ENCODE data around the gene AMBRA1. TPM values are rescaled to one million over a fixed set of nuclear protein-coding genes. Genes with fewer than 3 reads are reported as not detected.
A peak's percentile ranks its signal among the peaks of the same experiment; 100 is the strongest.

The AMBRA1 gene
- total RNA-seq, 1 experiment from 2014 or later = 15.8 TPM

DNA sequence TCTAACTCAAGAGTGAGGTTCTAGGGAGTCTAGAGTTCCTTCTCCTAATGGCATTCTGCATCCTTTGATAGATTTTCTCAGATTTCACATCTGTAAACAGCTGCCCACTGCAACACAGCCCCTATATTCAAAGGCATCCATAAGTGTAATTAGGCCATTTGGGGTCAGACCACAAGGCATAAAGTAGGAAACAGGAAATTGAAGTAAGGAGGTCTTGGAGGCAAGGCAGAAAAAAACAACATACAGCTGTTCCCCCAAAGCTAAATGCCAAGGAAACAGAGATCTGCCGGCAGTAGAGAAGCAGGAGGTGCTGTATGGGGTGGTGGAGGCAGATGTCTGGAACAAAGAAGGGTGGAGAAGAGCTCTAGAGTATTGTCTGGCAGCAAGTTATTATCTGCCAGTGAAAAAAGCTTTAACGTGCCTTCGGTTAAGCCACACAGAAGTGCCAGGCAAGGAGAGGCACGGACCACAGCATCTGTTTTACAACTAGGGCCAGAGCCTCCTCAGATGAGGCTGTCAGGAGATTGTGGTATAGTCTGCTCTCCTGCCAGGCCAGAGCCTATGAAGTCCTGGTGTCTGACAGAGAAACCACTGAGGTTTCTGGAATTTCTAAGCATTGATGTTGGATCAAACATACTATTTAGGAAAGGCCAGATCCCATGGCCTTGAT lies 102.0 kb downstream of the AMBRA1 start:
- no peaks in the 10 kb centered on the region for H3K9me2 ChIP-seq (replicated peaks; ENCODE audit: low read length)
- H3F3A ChIP-seq (ENCODE audit: low read length, unreplicated experiment) = no peaks in the 10 kb centered on the region
- TF ChIP-seq, protein P1, sequence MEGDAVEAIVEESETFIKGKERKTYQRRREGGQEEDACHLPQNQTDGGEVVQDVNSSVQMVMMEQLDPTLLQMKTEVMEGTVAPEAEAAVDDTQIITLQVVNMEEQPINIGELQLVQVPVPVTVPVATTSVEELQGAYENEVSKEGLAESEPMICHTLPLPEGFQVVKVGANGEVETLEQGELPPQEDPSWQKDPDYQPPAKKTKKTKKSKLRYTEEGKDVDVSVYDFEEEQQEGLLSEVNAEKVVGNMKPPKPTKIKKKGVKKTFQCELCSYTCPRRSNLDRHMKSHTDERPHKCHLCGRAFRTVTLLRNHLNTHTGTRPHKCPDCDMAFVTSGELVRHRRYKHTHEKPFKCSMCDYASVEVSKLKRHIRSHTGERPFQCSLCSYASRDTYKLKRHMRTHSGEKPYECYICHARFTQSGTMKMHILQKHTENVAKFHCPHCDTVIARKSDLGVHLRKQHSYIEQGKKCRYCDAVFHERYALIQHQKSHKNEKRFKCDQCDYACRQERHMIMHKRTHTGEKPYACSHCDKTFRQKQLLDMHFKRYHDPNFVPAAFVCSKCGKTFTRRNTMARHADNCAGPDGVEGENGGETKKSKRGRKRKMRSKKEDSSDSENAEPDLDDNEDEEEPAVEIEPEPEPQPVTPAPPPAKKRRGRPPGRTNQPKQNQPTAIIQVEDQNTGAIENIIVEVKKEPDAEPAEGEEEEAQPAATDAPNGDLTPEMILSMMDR (conservative IDR thresholded peaks at IDR 0.05; ENCODE audit: low read depth, low read length) = no peak
- TF ChIP-seq EZH2 (IDR thresholded peaks at IDR 0.05; ENCODE audit: low read length, unreplicated experiment) (no peak), EZH2phosphoT487 (IDR thresholded peaks at IDR 0.05; ENCODE audit: borderline replicate concordance, low read length) (no peak)
- POLR2A ChIA-PET (ENCODE audit: unreplicated experiment) = no interaction called here
- ATAC-seq (no peak), DNase-seq (no peak)
- intact Hi-C loops (cut with micrococcal nuclease) = loop anchor here (2.0 kb wide), 2 partner anchors 37 to 47 kb away; no protein-coding TSS in a partner anchor
- H2AFZ ChIP-seq (ENCODE audit: low read length) = no peak overlapping the region
- no peaks in the 10 kb centered on the region for H3K79me2 ChIP-seq (ENCODE audit: low read length)
- H3K27ac ChIP-seq (ENCODE audit: low read length) = no peak overlapping the region
- no TSS peak for BruUV-seq (replicated peaks)
- no peak overlapping the region for H3K4me2 ChIP-seq (ENCODE audit: low read length)
- H3K4me1 ChIP-seq (ENCODE audit: insufficient read depth, low read length) = no peaks in the 10 kb centered on the region
- H3K36me3 ChIP-seq (ENCODE audit: low read depth, low read length) = no peaks in the 10 kb centered on the region
- H3K9ac ChIP-seq (ENCODE audit: low read length) = no peak overlapping the region
- H4K20me1 ChIP-seq (ENCODE audit: low read length) = no peaks in the 10 kb centered on the region
- H3K9me3 ChIP-seq (ENCODE audit: low read length) = no peaks in the 10 kb centered on the region
- H3K4me3 ChIP-seq (ENCODE audit: low read length) = no peak overlapping the region
- H3K27me3 ChIP-seq (ENCODE audit: low read length) = no peaks in the 10 kb centered on the region
- CTCF ChIA-PET = interaction anchor here (0.6 kb wide), 1 partner anchor 18 kb away, joined by 3 read pairs; no protein-coding TSS in a partner anchor

DNA sequence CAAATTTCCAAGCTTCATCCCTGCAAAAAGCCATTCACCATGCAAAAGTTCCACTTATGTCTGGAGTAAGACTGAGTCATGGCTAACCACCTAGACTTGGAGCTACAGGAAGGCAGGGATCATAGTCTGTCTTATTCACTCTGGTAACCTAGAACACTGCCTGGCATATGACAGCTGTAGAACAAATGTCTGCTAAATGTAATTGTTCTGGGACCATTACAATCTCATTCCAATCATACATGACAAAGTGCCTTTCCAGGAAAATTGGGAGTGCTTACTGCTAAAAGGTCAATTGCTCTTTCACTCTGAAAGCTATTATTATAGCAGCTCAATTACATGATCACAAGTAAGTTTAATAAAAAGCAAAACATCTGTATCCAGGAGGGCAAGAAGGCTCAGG lies 103.2 kb downstream of the AMBRA1 start:
- DNase-seq = no peak
- ChIA-PET POLR2A (ENCODE audit: unreplicated experiment) (no interaction called here), CTCF (interaction anchor here (0.9 to 1.9 kb wide), 8 partner anchors 14 to 127 kb away, joined by 3 to 27 read pairs (median 5); partner anchors contain the start of genes AMBRA1 and ATG13)
- TF ChIP-seq EZH2 (IDR thresholded peaks at IDR 0.05; ENCODE audit: low read length, unreplicated experiment) (no peak), EZH2phosphoT487 (IDR thresholded peaks at IDR 0.05; ENCODE audit: borderline replicate concordance, low read length) (no peak)
- TF ChIP-seq, protein P1 (conservative IDR thresholded peaks at IDR 0.05; ENCODE audit: low read depth, low read length) = no peak
- Histone ChIP-seq H3K27me3 (ENCODE audit: low read length) (no peaks in the 10 kb centered on the region), H2AFZ (ENCODE audit: low read length) (no peak overlapping the region), H3K9me2 (replicated peaks; ENCODE audit: low read length) (no peaks in the 10 kb centered on the region), H3K9ac (ENCODE audit: low read length) (no peak overlapping the region), H3K9me3 (ENCODE audit: low read length) (no peaks in the 10 kb centered on the region), H3K36me3 (ENCODE audit: low read depth, low read length) (no peaks in the 10 kb centered on the region), H3K4me3 (ENCODE audit: low read length) (no peak overlapping the region), H3K79me2 (ENCODE audit: low read length) (no peaks in the 10 kb centered on the region), H3F3A (ENCODE audit: low read length, unreplicated experiment) (no peaks in the 10 kb centered on the region), H3K4me1 (ENCODE audit: insufficient read depth, low read length) (no peaks in the 10 kb centered on the region), H3K4me2 (ENCODE audit: low read length) (no peak overlapping the region), H3K27ac (ENCODE audit: low read length) (no peak overlapping the region), H4K20me1 (ENCODE audit: low read length) (no peaks in the 10 kb centered on the region)
- ATAC-seq = peak; percentile 46
- no TSS peak for BruUV-seq (replicated peaks)
- intact Hi-C loops (cut with micrococcal nuclease) = loop anchor here (2.0 kb wide), 2 partner anchors 38 to 48 kb away; no protein-coding TSS in a partner anchor
